ENCODE results near the gene CSF3. TPM values are rescaled to one million over a fixed set of nuclear protein-coding genes. Genes with fewer than 3 reads are reported as not detected.

The CSF3 gene
- total RNA-seq, 4 donors from 2014 or later, result not detected

DNA sequence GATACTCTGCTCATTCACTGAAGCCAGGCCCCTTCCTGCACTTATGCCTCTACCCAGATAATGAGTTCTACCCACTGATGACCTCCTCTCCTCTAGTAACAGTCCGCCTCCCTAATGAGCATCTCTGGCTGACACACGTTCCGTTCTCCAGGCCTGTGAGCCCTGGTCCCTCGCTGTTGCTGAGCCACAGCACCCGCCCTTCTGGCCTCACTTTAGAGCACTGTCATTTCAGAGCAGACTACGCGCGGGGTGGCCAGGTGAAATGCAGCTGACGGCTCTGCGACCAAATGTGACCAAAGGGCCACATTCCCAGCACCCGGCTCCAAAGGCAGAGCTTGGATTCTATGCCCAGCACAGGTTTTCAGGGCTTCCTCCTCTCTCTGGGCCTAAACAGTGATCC is 20.8 kb upstream of the CSF3 start:
- Histone ChIP-seq H3K4me1 (no peaks in the 10 kb centered on the region), H3K4me3 (replicated peaks in 1 of 3) (no peak overlapping the region), H3K36me3 (peaks cover 80 to 85% of the 10 kb centered on the region in 2 donors), H3K27me3 (no peaks in the 10 kb centered on the region), H3K27ac (no peak overlapping the region), H3K9me3 (no peaks in the 10 kb centered on the region)
- WGBS, 2 donors, result 95 to 96% methylated on average over 11 of the region's 11 CpGs
- intact Hi-C loops (cut with DNase I), result no loop called here
- TF ChIP-seq, protein P1, sequence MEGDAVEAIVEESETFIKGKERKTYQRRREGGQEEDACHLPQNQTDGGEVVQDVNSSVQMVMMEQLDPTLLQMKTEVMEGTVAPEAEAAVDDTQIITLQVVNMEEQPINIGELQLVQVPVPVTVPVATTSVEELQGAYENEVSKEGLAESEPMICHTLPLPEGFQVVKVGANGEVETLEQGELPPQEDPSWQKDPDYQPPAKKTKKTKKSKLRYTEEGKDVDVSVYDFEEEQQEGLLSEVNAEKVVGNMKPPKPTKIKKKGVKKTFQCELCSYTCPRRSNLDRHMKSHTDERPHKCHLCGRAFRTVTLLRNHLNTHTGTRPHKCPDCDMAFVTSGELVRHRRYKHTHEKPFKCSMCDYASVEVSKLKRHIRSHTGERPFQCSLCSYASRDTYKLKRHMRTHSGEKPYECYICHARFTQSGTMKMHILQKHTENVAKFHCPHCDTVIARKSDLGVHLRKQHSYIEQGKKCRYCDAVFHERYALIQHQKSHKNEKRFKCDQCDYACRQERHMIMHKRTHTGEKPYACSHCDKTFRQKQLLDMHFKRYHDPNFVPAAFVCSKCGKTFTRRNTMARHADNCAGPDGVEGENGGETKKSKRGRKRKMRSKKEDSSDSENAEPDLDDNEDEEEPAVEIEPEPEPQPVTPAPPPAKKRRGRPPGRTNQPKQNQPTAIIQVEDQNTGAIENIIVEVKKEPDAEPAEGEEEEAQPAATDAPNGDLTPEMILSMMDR (IDR thresholded peaks at IDR 0.05), result no peak
- TF ChIP-seq POLR2A (IDR thresholded peaks at IDR 0.05), result no peak
- no peak for DNase-seq

DNA sequence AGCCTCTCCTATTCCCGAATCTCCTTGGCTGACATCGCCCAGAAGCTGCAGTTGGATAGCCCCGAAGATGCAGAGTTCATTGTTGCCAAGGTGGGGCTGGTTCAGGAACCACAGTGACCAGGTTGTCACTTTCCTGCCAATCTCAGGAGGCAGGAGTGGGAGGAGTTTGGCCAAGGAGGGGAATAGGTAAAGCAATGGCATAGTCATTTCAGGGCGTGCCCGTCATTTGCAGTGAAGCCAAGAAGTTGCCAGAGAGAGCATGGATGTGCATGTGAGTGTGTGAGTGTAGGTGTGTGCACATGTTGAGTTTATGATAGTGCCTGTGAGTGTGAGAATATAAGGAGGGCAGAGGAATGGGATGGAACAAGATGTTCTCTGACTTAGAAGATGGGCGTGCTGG is 19.8 kb upstream of the CSF3 start:
- 92 to 97% methylated on average over 6 of the region's 6 CpGs for WGBS, 2 donors
- intact Hi-C loops (cut with DNase I), result no loop called here
- Histone ChIP-seq H3K27me3 (no peaks in the 10 kb centered on the region), H3K27ac (no peak overlapping the region), H3K4me1 (no peaks in the 10 kb centered on the region), H3K36me3 (peaks cover 70 to 75% of the 10 kb centered on the region in 2 donors), H3K9me3 (no peaks in the 10 kb centered on the region), H3K4me3 (replicated peaks in 1 of 3) (no peak overlapping the region)
- TF ChIP-seq, protein P1 (IDR thresholded peaks at IDR 0.05), result no peak
- no peak for TF ChIP-seq POLR2A (IDR thresholded peaks at IDR 0.05)
- DNase-seq, result no peak

DNA sequence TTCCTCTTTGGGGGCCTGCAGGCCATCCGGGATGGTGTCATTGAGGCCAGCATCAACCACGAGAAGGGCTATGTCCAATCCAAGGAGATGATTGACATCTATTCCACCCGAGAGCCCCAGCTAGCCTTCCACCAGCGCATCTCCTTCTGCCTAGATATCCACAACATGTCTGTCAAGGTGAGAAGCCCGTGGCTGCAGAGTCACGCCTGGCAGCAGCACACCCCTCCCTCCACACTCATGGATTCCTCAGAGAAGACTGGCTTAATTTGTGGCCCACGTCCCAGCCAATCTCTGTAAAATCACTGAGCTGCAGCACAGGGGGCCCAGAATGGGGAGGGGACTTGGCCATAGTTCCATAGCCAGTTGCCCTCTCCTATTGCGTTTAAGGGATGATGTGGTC is 19.1 kb upstream of the CSF3 start:
- H3K27ac ChIP-seq, result no peak overlapping the region
- H3K27me3 ChIP-seq, result no peaks in the 10 kb centered on the region
- no peaks in the 10 kb centered on the region for H3K9me3 ChIP-seq
- no peak for DNase-seq
- no peak overlapping the region for H3K4me3 ChIP-seq (replicated peaks in 1 of 3)
- no peaks in the 10 kb centered on the region for H3K4me1 ChIP-seq
- WGBS, 2 donors, result 82% methylated on average over 5 to 8 of the region's 8 CpGs
- intact Hi-C loops (cut with DNase I), result no loop called here
- TF ChIP-seq, protein P1 (IDR thresholded peaks at IDR 0.05), result no peak
- no peak for TF ChIP-seq POLR2A (IDR thresholded peaks at IDR 0.05)
- H3K36me3 ChIP-seq, result peaks cover 63 to 69% of the 10 kb centered on the region in 2 donors

DNA sequence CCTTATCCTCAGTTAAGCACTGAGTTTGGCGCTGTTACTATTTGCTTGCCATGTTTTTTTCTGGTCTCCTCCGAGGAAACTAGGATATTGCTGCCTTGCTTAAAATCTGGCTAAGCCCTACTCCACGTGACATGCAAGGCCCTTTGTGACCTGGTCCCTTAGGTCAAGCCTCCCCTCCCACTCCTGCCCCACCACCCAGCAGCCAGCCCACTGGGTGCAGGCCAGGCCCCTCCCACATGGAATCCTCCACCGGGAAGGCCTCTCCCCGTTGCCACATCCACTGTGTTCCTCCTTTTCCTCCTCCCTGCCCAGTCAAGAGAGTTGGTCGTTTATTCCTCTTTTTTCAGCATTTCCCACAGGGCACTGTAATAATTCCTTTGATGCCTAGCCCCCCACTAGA is 18.4 kb upstream of the CSF3 start:
- Histone ChIP-seq H3K9me3 (no peaks in the 10 kb centered on the region), H3K27me3 (no peaks in the 10 kb centered on the region), H3K27ac (no peak overlapping the region), H3K36me3 (peaks cover 57 to 62% of the 10 kb centered on the region in 2 donors), H3K4me3 (replicated peaks in 1 of 3) (no peak overlapping the region), H3K4me1 (no peaks in the 10 kb centered on the region)
- 67 to 83% methylated on average over 6 of the region's 6 CpGs for WGBS, 2 donors
- intact Hi-C loops (cut with DNase I), result no loop called here
- TF ChIP-seq, protein P1 (IDR thresholded peaks at IDR 0.05), result no peak
- no peak for TF ChIP-seq POLR2A (IDR thresholded peaks at IDR 0.05)
- no peak for DNase-seq

DNA sequence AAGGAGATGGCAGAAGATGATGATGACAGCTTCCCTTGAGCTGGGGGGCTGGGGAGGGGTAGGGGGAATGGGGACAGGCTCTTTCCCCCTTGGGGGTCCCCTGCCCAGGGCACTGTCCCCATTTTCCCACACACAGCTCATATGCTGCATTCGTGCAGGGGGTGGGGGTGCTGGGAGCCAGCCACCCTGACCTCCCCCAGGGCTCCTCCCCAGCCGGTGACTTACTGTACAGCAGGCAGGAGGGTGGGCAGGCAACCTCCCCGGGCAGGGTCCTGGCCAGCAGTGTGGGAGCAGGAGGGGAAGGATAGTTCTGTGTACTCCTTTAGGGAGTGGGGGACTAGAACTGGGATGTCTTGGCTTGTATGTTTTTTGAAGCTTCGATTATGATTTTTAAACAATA is 17.7 kb upstream of the CSF3 start:
- Histone ChIP-seq H3K36me3 (peaks cover 49 to 55% of the 10 kb centered on the region in 2 donors), H3K27me3 (no peaks in the 10 kb centered on the region), H3K4me1 (no peaks in the 10 kb centered on the region), H3K4me3 (replicated peaks in 1 of 3) (no peak overlapping the region), H3K9me3 (no peaks in the 10 kb centered on the region), H3K27ac (no peak overlapping the region)
- TF ChIP-seq, protein P1 (IDR thresholded peaks at IDR 0.05), result no peak
- no peak for TF ChIP-seq POLR2A (IDR thresholded peaks at IDR 0.05)
- intact Hi-C loops (cut with DNase I), result no loop called here
- no peak for DNase-seq
- 81 to 87% methylated on average over 1 to 4 of the region's 4 CpGs for WGBS, 2 donors

Measured in thyroid gland (tissue), 4 donors.